Hematopoietic multipotent progenitor cell treated with erythropoietin and hydrocortisone succinate and interleukin-3 and kit ligand, for 8 days (in vitro differentiated cells): Measurements from ENCODE around the gene SLC7A10.
A peak's percentile ranks its signal among the peaks of the same experiment; 100 is the strongest.

Experiments used
- DNase-seq: peaks from one replicate; pipeline ENCODE4 v3.0.0-alpha.2; 2015

SLC7A10 gene

GRCh38 chr19:33254245-33254824, 28.7 kb upstream of the SLC7A10 start:
- peak; percentile 22 for DNase-seq

- DNase-seq, result no peak
Observed at GRCh38 chr19:33252971-33253370, 27.3 kb upstream of the SLC7A10 start.

GRCh38 chr19:33252418-33252962, 26.8 kb upstream of the SLC7A10 start:
- no peak for DNase-seq

- DNase-seq, result no peak
Observed at GRCh38 chr19:33251526-33252090, 26.0 kb upstream of the SLC7A10 start.

- no peak for DNase-seq
Observed at GRCh38 chr19:33251076-33251475, 25.4 kb upstream of the SLC7A10 start.

GRCh38 chr19:33250500-33250899, 24.9 kb upstream of the SLC7A10 start:
- DNase-seq, result no peak

- no peak for DNase-seq
Observed at GRCh38 chr19:33249740-33250366, 24.2 kb upstream of the SLC7A10 start.

GRCh38 chr19:33248954-33249613, 23.4 kb upstream of the SLC7A10 start:
- peak; percentile 7 for DNase-seq

GRCh38 chr19:33248553-33248953, 22.9 kb upstream of the SLC7A10 start:
- no peak for DNase-seq

GRCh38 chr19:33248104-33248503, 22.5 kb upstream of the SLC7A10 start:
- DNase-seq, result no peak

- DNase-seq, result no peak
Observed at GRCh38 chr19:33247441-33247819, 21.8 kb upstream of the SLC7A10 start.

- DNase-seq, result no peak
Observed at GRCh38 chr19:33246709-33247440, 21.2 kb upstream of the SLC7A10 start.

- peak; percentile 29 for DNase-seq
Observed at GRCh38 chr19:33245948-33246708, 20.5 kb upstream of the SLC7A10 start.

GRCh38 chr19:33242911-33243310, 17.3 kb upstream of the SLC7A10 start:
- DNase-seq, result no peak

- DNase-seq, result no peak
Observed at GRCh38 chr19:33242131-33242530, 16.5 kb upstream of the SLC7A10 start.

GRCh38 chr19:33241530-33242101, 16.0 kb upstream of the SLC7A10 start:
- DNase-seq, result peak; percentile 16

- no peak for DNase-seq
Observed at GRCh38 chr19:33241091-33241529, 15.5 kb upstream of the SLC7A10 start.

GRCh38 chr19:33240181-33240771, 14.6 kb upstream of the SLC7A10 start:
- no peak for DNase-seq

- no peak for DNase-seq
Observed at GRCh38 chr19:33239223-33239975, 13.7 kb upstream of the SLC7A10 start.

GRCh38 chr19:33238481-33239149, 13.0 kb upstream of the SLC7A10 start:
- DNase-seq, result no peak
